ENCODE measurements around the gene TP63. TPM values are rescaled to one million over a fixed set of nuclear protein-coding genes. Genes with fewer than 3 reads are reported as not detected.

TP63 gene
- total RNA-seq, 1 experiment from 2014 or later: 0.06 TPM

DNA sequence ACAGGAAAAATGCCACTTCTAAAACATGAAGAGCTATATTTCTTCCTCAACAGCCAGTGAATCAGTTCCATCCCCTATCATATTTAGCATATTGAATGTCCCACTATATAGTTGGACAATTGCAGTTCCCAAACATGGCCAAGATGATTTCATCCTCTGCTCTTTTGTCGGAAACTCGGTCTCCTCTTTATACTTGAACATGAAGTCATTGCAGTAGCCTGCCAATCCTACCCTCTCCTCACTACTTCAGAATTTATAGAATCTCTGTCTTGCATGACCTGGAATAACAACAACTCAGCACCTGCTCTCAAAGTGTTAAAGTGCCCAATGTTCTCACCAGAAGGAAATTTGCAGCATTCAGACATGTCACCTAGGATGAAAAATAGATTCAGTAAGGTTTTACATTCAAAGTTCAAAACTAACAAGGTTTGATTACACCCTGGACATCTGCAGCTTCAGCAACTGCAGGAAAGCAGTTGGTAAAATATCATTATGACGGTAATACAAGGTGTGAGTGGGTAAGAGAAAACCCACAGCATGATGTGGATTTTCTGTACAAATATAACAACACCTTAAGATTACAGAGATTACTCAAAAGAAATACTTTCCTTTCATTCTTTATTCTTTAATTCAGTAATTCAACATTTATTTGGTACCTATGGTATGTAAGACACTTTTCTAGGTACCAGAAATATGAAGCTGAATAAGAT is 52.5 kb downstream of the TP63 start:
- no peak for DNase-seq (ENCODE audit: low read depth)

DNA sequence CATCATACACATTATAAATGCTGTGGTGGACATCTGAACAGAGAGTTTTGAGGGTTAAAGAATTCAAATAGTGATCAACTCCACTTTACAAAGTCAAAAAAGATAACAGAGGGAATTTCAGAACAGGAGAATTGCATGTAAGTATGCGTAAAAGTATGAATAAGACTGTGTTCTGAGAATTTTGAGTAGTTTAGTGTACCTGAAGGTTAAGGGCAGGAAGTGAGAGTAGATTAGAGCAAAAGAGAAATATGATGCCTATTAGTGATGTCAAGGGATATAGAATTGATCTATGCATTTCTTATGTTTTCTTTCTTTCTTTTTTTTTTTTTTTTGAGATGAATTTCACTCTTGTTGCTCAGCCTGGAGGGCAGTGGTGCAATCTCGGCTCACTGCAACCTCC is 53.1 kb downstream of the TP63 start:
- no peak for DNase-seq (ENCODE audit: low read depth)

- no peak for DNase-seq (ENCODE audit: low read depth)
Measured at GRCh38 chr3:189685291-189685690, 54.1 kb downstream of the TP63 start.

DNA sequence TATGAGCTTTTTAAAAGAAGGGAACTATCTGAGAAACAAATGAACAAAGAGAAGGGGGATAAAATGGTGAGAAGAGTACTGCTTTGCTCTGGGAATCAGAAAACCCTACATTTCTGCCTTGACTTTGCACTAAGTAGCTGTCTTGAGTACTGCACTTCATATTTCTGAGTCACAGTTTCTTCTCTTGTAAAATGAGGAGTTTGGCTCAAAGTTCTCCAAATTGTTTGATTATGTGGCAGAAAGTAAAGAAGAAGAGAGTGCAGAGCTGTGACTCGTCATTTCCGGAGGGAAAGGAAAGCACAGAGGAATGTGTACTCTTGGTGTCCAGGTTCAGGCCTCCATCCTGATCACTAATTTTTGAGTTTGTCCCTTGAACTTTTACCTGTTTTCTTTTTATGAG is 54.7 kb downstream of the TP63 start:
- DNase-seq (ENCODE audit: low read depth): peak; percentile 92

- DNase-seq (ENCODE audit: low read depth): no peak
Measured at GRCh38 chr3:189687475-189687874, 56.3 kb downstream of the TP63 start.

DNA sequence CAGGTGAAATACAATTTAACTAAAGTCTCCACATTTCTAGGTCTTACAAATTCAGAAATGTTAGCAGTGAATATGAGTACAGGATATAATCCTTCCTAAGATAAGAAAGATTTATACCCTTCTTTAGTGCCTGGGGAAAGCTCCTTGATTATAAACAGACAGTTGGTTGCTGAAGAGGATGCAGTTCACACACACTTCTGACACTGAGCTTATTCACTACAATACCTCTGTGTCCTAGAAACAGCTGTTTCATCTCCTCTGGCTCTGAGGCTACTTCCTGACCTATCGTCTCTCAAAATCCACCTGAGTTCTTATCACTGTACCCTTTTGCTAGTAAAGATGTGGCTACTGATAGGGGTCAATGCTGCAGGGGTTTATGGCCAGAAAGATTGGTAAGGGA is 57.1 kb downstream of the TP63 start:
- DNase-seq (ENCODE audit: low read depth): no peak

DNA sequence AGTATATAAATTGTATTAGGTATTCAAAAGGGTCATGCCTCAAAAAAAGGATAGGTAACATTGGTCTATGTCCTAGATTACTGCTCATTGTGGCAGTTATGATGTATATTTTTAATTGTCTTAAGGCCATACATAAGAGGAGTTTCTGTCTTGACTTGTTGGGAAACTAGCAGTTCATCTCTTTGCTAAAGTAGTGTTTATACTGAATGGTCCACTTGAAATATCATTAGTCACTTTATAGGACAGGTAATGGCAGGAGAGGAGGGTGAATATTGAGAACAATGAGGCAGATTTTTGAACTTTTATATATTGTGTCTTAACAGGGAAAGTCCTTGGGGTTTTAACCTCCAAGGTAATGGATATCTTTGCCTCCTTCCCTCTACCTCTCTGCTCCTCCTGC is 58.4 kb downstream of the TP63 start:
- no peak for DNase-seq (ENCODE audit: low read depth)

GRCh38 chr3:189690237-189690636 is 59.0 kb downstream of the TP63 start:
- DNase-seq (ENCODE audit: low read depth): no peak

GRCh38 chr3:189690672-189691071 is 59.5 kb downstream of the TP63 start:
- no peak for DNase-seq (ENCODE audit: low read depth)

DNA sequence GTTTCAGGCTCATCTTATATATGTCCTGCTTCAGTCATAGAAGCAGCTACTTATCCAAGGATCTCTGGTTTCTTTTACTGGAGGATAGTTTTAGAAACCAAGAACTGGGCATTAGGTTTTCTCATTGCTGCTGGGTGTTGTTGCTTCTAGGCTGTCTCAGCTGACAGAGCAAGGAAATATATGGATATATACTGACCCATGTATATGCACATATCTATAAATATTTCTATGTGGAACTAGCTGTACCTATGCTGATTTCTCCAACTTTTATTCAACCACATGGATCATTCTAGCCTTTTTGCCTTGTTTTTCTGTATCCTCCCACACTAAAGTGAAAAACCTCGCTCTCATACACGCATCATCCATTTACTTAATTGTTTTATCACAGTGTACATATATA is 64.2 kb downstream of the TP63 start:
- DNase-seq (ENCODE audit: low read depth): no peak

GRCh38 chr3:189698811-189699210 is 67.6 kb downstream of the TP63 start:
- no peak for DNase-seq (ENCODE audit: low read depth)

GRCh38 chr3:189699885-189700284 is 68.7 kb downstream of the TP63 start:
- DNase-seq (ENCODE audit: low read depth): no peak

GRCh38 chr3:189702066-189702646 is 71.0 kb downstream of the TP63 start:
- no peak for DNase-seq (ENCODE audit: low read depth)

DNA sequence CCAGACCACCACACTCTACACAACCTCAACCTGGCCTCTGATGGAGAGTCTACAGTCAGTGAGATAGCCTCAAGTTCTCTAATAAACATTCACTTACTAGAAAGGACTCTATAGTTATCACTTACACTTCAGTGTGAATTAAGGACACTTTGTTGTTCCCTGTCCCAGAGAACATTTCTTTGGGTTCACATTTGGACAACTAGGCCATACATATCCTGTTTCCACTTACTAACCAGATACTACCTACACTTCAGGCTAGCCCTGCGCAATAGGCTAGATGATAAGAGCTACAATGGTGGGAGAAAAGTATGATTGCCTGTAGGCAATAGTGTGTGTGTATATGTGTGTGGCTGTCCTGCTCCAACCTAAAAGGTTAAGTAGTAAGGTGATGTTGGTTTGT is 72.7 kb downstream of the TP63 start:
- no peak for DNase-seq (ENCODE audit: low read depth)

DNA sequence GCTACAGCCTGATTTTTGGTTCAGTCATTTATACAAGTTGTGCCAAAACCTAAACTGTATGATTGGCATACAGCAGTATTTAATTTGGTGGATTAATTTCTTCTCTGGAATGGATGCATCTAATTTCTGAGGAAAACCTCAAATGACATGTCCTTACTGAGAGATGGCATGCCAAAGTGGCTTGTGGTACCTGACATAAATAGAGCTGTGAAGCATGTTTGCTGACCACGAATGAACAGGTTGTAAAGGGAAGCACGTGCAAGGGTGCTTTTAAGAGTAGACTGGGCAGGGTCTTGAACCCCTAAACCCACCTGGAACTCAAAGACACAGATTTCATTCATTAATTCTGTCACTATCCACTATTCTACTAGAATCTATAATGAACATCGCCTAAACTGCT is 77.2 kb downstream of the TP63 start:
- no peak for DNase-seq (ENCODE audit: low read depth)

DNA sequence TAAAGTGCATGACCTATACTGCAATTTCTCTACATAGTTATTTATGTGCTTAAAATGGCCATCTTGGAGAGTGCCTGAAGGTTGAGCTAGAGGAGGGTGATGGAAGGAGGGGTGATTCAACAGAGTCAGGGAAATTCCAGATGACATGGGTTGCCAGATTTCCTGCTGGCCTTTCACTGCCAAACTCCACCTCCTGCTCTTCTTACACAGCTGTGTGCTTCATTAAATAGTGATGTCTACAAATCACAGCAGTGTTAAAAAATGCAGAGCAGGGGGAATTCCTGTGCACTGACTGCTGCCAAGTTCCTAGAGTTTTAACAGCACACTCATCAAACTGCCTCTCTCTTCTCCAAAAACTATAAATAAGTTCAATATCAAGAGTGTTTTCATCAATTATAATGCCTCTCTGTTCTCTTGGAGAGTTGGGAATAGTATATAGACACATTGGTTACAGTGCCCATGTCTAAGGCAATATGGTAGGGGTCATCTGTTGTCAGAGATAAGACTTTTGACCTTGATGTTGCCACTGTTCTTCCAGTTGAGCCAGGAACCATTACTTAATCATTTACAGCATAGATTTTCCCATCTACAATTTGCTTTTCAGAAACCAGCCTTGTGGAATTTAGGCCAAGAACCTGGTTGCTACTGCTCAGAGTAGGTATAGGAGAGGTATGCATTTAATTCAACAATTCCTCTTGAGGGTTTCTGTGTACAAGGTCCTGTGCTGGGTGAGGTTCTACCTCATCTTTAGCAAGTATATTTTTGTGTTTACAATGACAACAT is 79.6 kb downstream of the TP63 start:
- DNase-seq (ENCODE audit: low read depth): peak; percentile 97

DNA sequence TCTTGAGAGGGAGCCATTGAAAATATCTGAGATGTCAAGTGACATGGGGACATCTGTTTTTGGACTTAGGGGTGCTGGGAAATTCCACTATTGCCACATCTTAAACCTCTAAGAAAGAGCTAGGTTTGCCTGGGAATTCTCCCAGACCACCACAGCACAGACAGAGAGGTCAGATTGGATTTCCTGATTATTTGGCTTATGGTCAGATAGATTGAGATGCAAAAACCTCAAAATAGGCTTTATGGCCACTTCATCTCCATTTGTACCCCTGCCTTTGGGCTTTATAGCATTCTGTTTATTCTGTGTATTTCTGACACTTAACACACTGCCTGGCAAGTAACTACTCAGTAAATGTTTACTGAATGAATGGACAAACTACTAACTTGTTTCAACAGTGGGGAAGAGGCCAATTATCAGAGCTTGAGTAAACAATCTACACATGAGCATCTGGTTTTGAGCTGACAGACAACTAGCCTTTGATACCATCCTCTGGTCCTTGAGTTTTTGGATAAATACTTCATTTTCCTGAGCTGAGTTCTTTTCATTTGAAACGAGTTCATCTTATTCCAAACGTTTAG is 81.8 kb downstream of the TP63 start:
- DNase-seq (ENCODE audit: low read depth): no peak

DNA sequence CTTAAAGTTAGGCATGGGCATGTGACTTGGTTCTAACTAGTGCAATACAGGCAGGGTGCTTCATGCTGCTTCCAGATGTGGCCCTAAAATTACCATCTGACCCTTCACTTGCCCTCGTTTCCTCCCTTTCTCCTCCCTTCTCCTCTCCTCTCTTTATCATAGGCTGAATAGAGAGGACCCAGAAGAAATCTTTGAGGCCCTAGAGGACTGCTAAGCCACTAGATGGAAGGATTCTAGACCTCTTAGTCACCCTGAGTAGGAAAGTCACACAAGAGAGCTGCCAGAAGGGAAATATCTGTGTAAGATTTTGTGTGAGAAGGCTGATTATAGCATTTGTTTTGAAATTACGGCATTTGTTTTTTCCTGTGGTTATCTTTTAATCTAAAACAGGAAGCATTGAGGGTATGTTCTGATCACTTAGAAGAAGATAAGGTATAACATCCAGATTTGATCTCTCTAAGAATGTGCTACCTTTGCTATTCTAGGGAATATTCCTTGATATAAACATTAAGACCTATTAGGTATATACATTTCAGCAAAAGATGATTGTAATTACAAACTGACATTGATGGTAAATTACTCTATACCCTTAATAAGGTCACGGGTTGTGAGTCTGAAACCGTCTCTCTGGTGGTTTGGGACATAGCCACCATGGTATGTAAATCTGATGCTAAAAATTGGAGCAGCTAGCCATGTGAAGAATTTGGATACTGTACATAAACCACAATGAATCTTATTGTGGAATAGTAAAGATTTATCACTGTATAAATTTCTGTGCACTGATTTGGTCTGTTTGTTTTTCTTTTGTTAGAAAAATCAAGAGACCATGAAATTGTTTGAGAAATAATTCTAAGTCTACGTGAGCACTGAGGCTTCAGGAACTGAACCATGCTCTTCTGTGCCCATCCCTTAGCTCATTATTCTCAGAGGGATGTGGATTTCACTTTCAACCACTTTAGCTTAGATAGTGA is 84.1 kb downstream of the TP63 start:
- peak; percentile 70 for DNase-seq (ENCODE audit: low read depth)

DNA sequence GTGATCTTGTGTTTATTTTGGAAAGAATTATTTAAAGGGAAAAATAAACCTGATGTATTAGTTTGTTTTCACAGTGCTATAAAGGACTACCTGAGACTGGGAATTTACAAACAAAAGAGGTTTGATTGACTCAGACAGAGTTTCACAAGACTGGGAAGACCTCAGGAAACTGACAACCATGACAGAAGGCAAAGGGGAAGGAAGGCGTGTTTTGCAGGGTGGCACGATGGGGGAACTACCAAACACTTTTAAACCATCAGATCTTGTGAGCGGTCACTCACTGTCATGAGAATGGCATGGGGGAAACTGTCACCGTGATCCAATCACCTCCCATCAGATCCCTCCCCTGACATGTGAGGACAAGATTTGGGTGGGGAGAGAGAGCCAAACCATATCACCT is 87.0 kb downstream of the TP63 start:
- no peak for DNase-seq (ENCODE audit: low read depth)

- no peak for DNase-seq (ENCODE audit: low read depth)
Measured at GRCh38 chr3:189720736-189721417, 89.7 kb downstream of the TP63 start.

All from HT1080 (cell line).